Measurements from ENCODE around the gene FBXO42. TPM values are rescaled to one million over a fixed set of nuclear protein-coding genes. Genes with fewer than 3 reads are reported as not detected.
A peak's percentile ranks its signal among the peaks of the same experiment; 100 is the strongest.

The FBXO42 gene
- total and polyA plus RNA-seq, 9 of the 15 experiments (the other 6 are each of a cell fraction or from before 2014, with no cell fraction given) = 7.2 to 24.8 (median 17.4) TPM

GRCh38 chr1:16351994-16352841 is at the start of gene FBXO42 (continued):
- TF ChIP-seq KAT2B (IDR thresholded peaks at IDR 0.05; ENCODE audit: low read depth, low read length) (no peak), ZNF655 (CRISPR knock-in tag; IDR thresholded peaks at IDR 0.05) (no peak), SMARCA4 (IDR thresholded peaks at IDR 0.05) (no peak), MLX (CRISPR knock-in tag; conservative IDR thresholded peaks at IDR 0.05) (no peak; a peak in 1 of 4 replicates), FOXJ2 (tag; IDR thresholded peaks at IDR 0.05) (no peak), NBN (IDR thresholded peaks at IDR 0.05; ENCODE audit: low read depth) (0 out of 2 replicates have a peak, but pooled peaks have one; percentile 43), GTF2A2 (tag; IDR thresholded peaks at IDR 0.05) (no peak), HNRNPK (IDR thresholded peaks at IDR 0.05; ENCODE audit: low read depth, low read length, poor library complexity, severe bottlenecking) (no peak), BCOR (IDR thresholded peaks at IDR 0.05) (no peak; the same call in 1 of the 2 replicates), ZNF263 (CRISPR knock-in tag; IDR thresholded peaks at IDR 0.05; ENCODE audit: borderline replicate concordance) (peak; percentile 57; the same call in 1 of the 2 replicates), RNF2 (IDR thresholded peaks at IDR 0.05) (peak; percentile 78; the same call in 1 of the 2 replicates), ZC3H4 (CRISPR knock-in tag; IDR thresholded peaks at IDR 0.05; ENCODE audit: borderline replicate concordance) (peak; percentile 75; the same call in 1 of the 2 replicates), ZNF431 (CRISPR knock-in tag; IDR thresholded peaks at IDR 0.05) (0 out of 2 replicates have a peak, but pooled peaks have one; percentile 49), ZNF324 (CRISPR knock-in tag; IDR thresholded peaks at IDR 0.05) (no peak), ZNF253 (CRISPR knock-in tag; conservative IDR thresholded peaks at IDR 0.05) (no peak), ZNF785 (CRISPR knock-in tag; IDR thresholded peaks at IDR 0.05) (no peak), ZBTB34 (CRISPR knock-in tag; IDR thresholded peaks at IDR 0.05) (no peak), HMGN3 (IDR thresholded peaks at IDR 0.05; ENCODE audit: borderline replicate concordance, extremely low read depth, insufficient read length, low read depth, low read length) (peak; percentile 88), ELF2 (CRISPR knock-in tag; IDR thresholded peaks at IDR 0.05) (no peak; the same call in 1 of the 2 replicates), NONO (IDR thresholded peaks at IDR 0.05; ENCODE audit: low read depth in 2 of 2, low read length in 1 of 2) (peak in 1 of 2 experiments; percentile 68; a peak in 3 of 4 replicates), IFI16 (CRISPR knock-in tag; IDR thresholded peaks at IDR 0.05) (no peak), THRAP3 (IDR thresholded peaks at IDR 0.05; ENCODE audit: borderline replicate concordance) (no peak), ZNF24 (IDR thresholded peaks at IDR 0.05) (0 out of 2 replicates have a peak, but pooled peaks have one; percentile 70), FOXP4 (CRISPR knock-in tag; IDR thresholded peaks at IDR 0.05; ENCODE audit: borderline replicate concordance) (0 out of 2 replicates have a peak, but pooled peaks have one; percentile 67)

Measured in K562 (cell line).